Cerebellar nuclear complex (tissue), 1 donor: Measurements from ENCODE around the gene NBAS.

ENCODE experiments used
- DNase-seq, 2 experiments: peaks; one replicate each; lab custom pipeline; 2025; lab: John Stamatoyannopoulos, UW

NBAS gene

DNA sequence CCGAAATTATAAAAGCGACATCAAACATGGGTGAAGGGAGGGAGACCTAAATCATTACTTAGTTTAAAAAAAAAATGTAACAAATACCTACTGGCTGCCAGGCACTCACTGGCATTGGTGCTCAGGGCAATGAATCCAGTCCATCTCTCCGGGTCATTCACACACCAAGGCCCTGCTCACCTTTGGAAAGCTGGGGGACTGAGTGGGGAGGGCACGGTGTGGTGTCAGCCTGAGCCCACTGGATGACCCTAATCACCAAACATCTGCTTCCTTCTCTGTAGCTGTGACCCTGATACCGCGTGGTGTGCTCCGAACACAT is 30.2 kb upstream of the NBAS start:
- DNase-seq: peak in 1 of 2 experiments; percentile 21

- peak in 1 of 2 experiments; percentile 5 for DNase-seq
Measured at GRCh38 chr2:15588329-15588919, 27.3 kb upstream of the NBAS start.

DNA sequence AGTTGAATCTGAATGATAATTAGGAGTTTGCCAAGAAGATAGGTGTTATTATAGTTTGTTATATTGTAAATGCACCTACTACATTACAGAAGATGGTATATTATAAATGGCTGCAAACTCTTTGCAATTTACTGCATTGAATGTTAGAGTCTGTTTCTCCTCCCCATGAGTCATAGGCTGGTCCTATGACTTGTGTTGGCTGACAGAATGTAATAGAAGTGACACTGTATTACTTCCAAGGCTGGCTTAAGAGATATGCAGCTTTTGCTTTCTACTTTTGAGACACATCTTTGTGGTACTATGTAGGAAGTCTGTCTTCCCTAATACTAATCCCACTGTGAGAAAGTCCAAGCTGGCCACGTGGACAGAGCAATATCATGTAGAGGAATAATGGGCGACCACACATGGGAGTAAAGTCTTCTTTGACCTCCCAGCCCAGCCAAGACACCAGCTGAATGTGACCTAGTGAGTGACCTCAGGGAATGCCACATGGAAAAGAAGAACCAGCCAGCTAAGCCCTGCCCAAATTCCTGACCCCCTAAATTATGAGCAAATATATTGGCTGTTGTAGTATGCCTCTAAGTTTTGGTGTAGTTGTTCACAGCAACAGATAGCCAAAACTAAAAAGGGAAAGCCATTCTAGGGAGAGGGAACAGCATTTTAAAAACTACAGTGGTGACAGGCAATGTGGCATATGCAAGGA is 23.8 kb upstream of the NBAS start:
- DNase-seq: no peak

DNA sequence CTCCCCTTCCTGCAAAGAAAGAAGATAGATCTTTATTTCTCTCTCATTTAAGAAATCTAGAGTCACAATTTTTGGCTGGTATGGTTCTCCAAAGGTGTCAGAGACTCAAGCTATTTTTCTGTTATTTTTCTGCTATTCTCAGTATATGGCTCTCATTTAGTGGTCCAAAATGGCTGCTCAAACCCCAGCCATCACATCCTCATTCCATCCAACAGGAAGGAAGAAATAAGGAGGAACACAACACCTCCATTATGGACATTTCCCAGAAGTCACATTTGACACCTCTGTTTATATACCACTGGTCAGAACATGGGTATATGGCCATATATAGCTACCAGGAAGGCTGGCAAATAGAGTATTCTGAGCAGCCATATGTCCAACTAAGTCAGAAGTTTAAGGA is 23.2 kb upstream of the NBAS start:
- DNase-seq: no peak

DNA sequence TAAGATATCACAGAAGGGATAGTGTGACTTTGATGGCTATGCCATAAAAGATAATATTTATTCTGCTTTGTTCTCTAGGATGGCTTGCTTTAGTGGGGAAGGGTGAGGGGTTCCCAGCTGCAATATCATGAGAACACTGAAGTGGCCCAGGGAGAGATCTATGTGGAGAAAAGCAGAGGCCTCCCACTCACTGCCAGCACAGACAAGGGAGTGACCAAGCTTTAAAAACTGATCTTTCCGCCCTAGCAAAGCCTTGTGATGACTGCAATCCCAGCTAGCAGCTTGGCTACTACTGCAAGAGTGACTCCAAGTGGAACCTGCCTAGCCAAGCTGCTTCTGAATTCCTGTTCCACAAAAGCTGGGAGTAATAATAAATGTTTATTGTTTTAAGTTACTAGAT is 22.7 kb upstream of the NBAS start:
- DNase-seq: no peak

- no peak for DNase-seq
Measured at GRCh38 chr2:15582710-15583357, 21.7 kb upstream of the NBAS start.

DNA sequence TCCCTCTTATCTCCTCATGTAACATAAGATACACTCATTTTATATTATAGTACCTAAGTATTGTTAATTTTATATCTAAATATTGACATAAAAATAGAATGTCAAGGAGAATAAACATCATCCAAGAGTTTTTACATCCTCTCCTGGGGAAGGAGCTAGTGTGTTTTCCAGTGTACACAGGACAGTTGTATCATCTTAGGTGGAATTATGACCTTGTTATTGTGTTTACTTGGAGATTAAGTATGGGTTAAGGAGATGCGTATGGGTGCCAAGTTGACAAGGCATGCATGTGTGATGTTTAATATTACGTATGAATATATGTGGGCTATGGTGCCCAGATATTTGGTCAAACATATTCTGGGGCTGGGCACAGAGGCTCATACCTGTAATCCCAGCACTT is 19.3 kb upstream of the NBAS start:
- DNase-seq: no peak

- no peak for DNase-seq
Measured at GRCh38 chr2:15579641-15580040, 18.5 kb upstream of the NBAS start.

- DNase-seq: peak in 1 of 2 experiments; percentile 5
Measured at GRCh38 chr2:15577071-15577735, 16.1 kb upstream of the NBAS start.

DNA sequence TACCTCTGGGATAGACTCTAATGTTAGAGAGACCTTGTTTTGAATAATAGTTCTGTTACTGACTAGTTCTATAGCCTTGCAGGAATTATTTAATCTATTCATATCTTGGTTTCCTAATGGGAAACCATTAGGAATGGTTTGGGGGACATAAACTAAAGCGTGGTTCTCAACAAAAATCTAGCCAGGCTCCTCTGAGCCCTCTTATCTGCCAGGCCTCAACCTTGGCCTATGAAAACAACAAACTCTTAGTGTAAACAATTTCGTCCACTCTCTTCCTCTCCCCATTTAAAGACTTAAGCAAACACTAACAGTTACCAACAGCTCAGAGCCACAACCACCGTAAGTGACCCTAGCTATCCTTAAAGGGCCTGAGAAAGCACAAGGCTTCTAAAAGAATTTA is 10.6 kb upstream of the NBAS start:
- DNase-seq: no peak

- DNase-seq: no peak
Measured at GRCh38 chr2:15570104-15570503, 9.0 kb upstream of the NBAS start.

DNA sequence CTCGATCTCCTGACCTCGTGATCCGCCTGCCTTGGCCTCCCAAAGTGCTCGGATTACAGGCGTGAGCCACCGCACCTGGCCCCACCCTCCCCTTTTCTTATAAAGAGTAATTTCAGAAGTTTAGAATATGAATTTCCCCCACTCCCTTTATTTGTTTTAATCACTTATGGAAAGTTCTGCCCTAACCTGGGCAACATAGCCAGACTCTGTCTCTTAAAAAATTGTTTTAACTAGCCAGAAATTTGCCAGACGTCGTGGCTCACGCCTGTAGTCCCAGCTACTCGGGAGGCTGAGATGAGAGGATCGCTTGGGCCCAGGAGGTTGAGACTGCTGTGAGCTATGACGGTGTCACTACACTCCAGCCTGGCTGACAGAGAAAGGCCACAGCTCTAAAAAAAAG is 7.7 kb upstream of the NBAS start:
- DNase-seq: no peak

GRCh38 chr2:15566912-15567311 is 5.8 kb upstream of the NBAS start:
- no peak for DNase-seq

GRCh38 chr2:15565994-15566671 is 5.0 kb upstream of the NBAS start:
- no peak for DNase-seq

- DNase-seq: no peak
Measured at GRCh38 chr2:15565392-15565791, 4.3 kb upstream of the NBAS start.

GRCh38 chr2:15563227-15564100 is 2.3 kb upstream of the NBAS start:
- DNase-seq: no peak

- DNase-seq: no peak
Measured at GRCh38 chr2:15562354-15563031, 1.4 kb upstream of the NBAS start.

DNA sequence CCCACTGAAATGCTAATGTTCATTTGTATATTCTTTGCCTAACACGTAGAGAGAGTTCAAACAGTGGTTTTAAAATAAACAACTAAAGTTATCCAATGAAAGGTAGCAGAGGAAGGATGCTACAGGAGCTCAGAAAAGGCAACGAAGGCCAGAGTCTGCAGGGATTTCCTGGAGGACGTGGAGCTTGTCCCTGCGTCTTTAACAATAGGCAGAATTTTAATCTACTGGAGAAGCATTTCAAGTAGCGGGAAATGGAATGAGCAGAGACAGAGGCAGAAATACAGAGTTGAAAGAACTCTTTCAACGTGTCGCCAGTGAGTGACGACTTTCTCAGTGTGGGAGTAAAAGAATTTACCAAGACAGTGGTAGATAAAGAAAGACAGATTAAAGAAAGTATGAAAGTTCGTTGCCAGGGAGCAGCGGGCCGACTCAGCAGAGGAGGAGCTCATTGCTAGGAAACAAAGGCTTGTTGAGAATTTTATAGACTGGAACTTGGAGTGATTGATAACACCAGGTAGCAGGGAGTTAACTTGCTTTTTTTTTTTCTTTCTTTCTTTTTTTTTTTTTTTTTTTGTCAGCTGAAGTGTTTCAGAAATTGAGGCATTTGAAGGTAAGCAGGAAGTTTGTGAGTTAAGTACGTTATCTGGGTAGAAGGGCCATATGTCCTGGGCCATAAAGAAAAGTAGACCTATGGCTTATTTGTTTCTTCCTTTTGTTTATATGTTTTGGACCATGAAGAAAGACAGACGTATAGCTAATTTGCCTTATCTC is 625 bp upstream of the NBAS start:
- DNase-seq: peak in 1 of 2 experiments; percentile 60

- DNase-seq: no peak
Measured at GRCh38 chr2:15560140-15560987, 770 bp downstream of the NBAS start.
